ENCODE results near the gene ANXA4.

Gene ANXA4

DNA sequence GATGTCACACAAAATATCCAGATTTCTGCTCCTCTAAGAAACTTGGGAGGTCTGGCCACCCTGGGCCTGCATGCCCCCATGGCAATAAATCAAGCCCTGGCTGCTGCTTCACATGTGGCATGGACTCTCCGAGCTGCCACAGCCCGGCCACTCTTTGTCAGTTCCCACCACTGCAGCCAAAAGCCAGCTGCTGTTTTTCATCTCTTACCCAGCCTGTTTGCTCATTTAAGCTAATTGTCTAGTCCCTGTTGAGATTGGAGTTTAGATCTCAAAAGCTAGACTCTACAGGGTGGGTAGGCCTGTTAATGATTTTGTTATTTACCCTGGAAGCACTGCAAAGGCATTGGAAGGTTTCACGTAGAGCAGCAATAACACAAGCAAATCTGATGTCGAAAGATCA lies 20.9 kb upstream of the ANXA4 start:
- no peaks in the 10 kb centered on the region for H3K36me3 ChIP-seq (ENCODE audit: control insufficient read depth, insufficient read depth, low read length)
- H3K4me3 ChIP-seq (ENCODE audit: low read depth, low read length): no peak overlapping the region
- H3K27me3 ChIP-seq (ENCODE audit: control insufficient read depth, insufficient read depth, low read length): peaks cover 2% of the 10 kb centered on the region; the same call in 1 of the 2 replicates
- H3K27ac ChIP-seq (ENCODE audit: low read depth, low read length): no peak overlapping the region
- peaks cover 33% of the 10 kb centered on the region for H3K4me1 ChIP-seq (ENCODE audit: control insufficient read depth, insufficient read depth, low read length)
- no peaks in the 10 kb centered on the region for H3K9me3 ChIP-seq (ENCODE audit: control insufficient read depth, insufficient read depth, low read length)
- no peak overlapping the region for H3K9ac ChIP-seq (ENCODE audit: low read depth, low read length)

DNA sequence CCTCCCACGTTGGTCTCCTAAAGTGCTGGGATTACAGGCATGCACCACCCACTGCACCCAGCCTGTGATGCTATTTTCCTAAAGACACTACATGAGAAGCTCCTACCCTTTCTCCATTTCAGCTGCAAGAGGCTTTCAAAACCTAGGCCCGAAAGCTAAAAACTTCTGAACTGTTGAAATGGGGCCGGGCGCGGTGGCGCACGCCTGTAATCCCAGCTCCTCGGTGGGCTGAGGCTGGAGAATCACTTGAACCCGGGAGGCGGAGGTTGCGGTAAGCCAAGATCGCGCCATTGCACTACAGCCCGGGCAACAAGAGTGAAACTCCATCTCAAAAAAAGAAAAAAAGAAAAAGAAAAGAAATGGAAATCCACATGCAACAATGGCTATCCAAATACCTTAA lies 18.1 kb upstream of the ANXA4 start:
- Histone ChIP-seq H3K9ac (ENCODE audit: low read depth, low read length) (no peak overlapping the region), H3K4me1 (ENCODE audit: control insufficient read depth, insufficient read depth, low read length) (peaks cover 6% of the 10 kb centered on the region), H3K36me3 (ENCODE audit: control insufficient read depth, insufficient read depth, low read length) (no peaks in the 10 kb centered on the region), H3K27ac (ENCODE audit: low read depth, low read length) (no peak overlapping the region), H3K4me3 (ENCODE audit: low read depth, low read length) (no peak overlapping the region), H3K9me3 (ENCODE audit: control insufficient read depth, insufficient read depth, low read length) (no peaks in the 10 kb centered on the region), H3K27me3 (ENCODE audit: control insufficient read depth, insufficient read depth, low read length) (no peaks in the 10 kb centered on the region)

DNA sequence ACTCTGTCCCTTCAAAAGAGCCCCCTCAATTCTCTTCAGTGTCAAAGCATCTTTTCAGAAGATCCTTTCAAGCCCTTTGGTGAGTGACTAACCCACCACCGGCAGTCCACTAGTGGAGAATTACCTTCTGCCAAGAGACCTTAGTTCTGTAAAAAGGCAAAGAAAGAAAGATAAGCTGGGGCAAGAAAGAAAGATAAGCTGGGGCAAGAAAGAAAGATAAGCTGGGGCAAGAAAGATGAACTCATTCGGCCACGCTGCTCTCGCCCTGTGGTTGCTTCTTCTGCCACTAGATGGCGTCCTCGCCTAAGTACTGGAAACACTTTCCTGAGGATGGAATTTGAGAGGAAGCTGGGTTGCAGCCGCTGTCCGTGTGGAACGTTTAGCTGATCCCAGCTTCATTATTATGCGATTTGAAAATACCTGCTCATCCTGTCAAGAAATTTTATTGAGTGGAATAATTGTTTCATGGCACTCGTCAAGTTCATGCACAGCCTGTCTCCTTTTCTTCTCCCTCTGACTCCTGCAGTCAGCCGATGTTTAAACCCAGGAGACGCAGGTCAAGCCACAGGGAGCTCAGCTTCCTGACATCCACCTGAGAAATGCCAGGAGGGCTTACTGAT lies 17.3 kb upstream of the ANXA4 start:
- Histone ChIP-seq H3K27me3 (ENCODE audit: control insufficient read depth, insufficient read depth, low read length) (no peaks in the 10 kb centered on the region), H3K36me3 (ENCODE audit: control insufficient read depth, insufficient read depth, low read length) (no peaks in the 10 kb centered on the region), H3K9me3 (ENCODE audit: control insufficient read depth, insufficient read depth, low read length) (no peaks in the 10 kb centered on the region), H3K27ac (ENCODE audit: low read depth, low read length) (no peak overlapping the region), H3K9ac (ENCODE audit: low read depth, low read length) (no peak overlapping the region), H3K4me3 (ENCODE audit: low read depth, low read length) (peak overlapping the region; percentile 56), H3K4me1 (ENCODE audit: control insufficient read depth, insufficient read depth, low read length) (peaks cover 5% of the 10 kb centered on the region; the same call in 1 of the 2 replicates)

DNA sequence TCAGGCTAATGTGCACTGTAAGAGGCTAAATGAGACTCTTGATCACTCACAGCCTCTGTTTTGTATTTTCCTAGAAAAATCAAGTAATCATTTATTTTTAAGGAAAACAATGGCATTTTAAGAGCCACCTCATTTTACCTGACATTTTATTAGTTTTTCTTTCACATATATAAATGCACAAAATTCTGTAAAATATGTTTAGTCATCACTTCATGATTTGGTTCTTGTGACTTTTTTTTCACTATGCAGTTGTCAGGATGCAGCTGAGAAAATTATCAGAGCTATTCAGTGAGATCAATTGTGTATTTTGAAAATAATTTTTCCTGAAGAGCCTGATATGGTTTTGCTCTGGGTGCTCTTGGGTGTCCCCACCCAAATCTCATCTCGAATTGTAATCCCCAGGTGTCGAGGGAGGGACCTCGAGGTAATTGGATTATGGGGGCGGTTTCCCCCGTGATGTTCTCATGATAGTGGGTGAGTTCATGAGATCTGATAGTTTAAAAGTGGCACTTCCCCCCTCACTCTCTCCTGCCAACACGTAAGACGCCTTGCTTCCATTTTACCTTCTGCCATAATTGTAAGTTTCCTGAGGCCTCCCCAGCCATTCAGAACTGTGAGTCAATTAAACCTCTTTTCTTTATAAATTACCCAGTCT lies 16.1 kb upstream of the ANXA4 start:
- no peaks in the 10 kb centered on the region for H3K9me3 ChIP-seq (ENCODE audit: control insufficient read depth, insufficient read depth, low read length)
- no peaks in the 10 kb centered on the region for H3K27me3 ChIP-seq (ENCODE audit: control insufficient read depth, insufficient read depth, low read length)
- no peak overlapping the region for H3K4me3 ChIP-seq (ENCODE audit: low read depth, low read length)
- no peak overlapping the region for H3K27ac ChIP-seq (ENCODE audit: low read depth, low read length)
- H3K4me1 ChIP-seq (ENCODE audit: control insufficient read depth, insufficient read depth, low read length): no peaks in the 10 kb centered on the region
- no peaks in the 10 kb centered on the region for H3K36me3 ChIP-seq (ENCODE audit: control insufficient read depth, insufficient read depth, low read length)
- H3K9ac ChIP-seq (ENCODE audit: low read depth, low read length): no peak overlapping the region

DNA sequence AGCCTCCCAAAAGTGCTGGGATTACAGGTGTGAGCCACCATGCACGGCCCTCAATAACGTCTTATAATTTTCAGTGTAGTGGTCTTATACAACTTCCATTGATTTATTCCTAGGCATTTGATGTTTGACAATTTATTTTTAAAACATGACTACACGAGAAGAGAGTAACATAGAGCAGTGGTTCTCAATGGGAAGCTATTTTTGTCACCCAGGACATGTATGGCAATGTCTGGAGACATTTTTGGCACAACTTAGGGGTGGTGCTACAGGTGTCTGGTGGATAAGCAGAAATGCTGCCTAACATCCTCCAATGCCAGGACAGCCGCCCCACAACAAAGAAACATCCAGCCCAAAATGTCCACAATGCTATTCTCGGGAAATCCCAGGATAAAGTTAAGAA lies 12.7 kb upstream of the ANXA4 start:
- no peaks in the 10 kb centered on the region for H3K36me3 ChIP-seq (ENCODE audit: control insufficient read depth, insufficient read depth, low read length)
- no peak overlapping the region for H3K9ac ChIP-seq (ENCODE audit: low read depth, low read length)
- no peaks in the 10 kb centered on the region for H3K27me3 ChIP-seq (ENCODE audit: control insufficient read depth, insufficient read depth, low read length)
- no peaks in the 10 kb centered on the region for H3K9me3 ChIP-seq (ENCODE audit: control insufficient read depth, insufficient read depth, low read length)
- no peaks in the 10 kb centered on the region; the same call in 1 of the 2 replicates for H3K4me1 ChIP-seq (ENCODE audit: control insufficient read depth, insufficient read depth, low read length)
- H3K27ac ChIP-seq (ENCODE audit: low read depth, low read length): no peak overlapping the region
- H3K4me3 ChIP-seq (ENCODE audit: low read depth, low read length): no peak overlapping the region

DNA sequence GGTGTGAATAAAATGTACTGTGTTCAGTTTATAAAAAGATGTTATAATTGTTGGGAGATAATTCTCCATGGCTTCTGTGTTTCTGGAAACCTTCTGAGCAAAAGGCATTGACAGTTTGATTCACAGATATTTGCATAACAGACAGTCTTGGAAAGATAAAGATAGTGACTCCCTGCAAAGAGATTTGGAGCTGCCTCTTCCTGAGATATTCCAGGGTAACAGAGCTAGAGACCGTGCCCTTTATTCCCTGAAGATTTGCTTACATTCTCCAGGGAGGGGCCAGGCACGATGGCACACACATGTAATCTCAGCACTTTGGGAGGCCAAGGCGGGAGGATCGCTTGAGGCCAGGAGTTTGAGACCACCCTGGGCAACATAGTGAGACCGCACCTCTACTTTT lies 12.2 kb upstream of the ANXA4 start:
- Histone ChIP-seq H3K4me3 (ENCODE audit: low read depth, low read length) (no peak overlapping the region), H3K9ac (ENCODE audit: low read depth, low read length) (no peak overlapping the region), H3K4me1 (ENCODE audit: control insufficient read depth, insufficient read depth, low read length) (no peaks in the 10 kb centered on the region; the same call in 1 of the 2 replicates), H3K9me3 (ENCODE audit: control insufficient read depth, insufficient read depth, low read length) (no peaks in the 10 kb centered on the region), H3K27me3 (ENCODE audit: control insufficient read depth, insufficient read depth, low read length) (no peaks in the 10 kb centered on the region), H3K36me3 (ENCODE audit: control insufficient read depth, insufficient read depth, low read length) (no peaks in the 10 kb centered on the region), H3K27ac (ENCODE audit: low read depth, low read length) (no peak overlapping the region)

DNA sequence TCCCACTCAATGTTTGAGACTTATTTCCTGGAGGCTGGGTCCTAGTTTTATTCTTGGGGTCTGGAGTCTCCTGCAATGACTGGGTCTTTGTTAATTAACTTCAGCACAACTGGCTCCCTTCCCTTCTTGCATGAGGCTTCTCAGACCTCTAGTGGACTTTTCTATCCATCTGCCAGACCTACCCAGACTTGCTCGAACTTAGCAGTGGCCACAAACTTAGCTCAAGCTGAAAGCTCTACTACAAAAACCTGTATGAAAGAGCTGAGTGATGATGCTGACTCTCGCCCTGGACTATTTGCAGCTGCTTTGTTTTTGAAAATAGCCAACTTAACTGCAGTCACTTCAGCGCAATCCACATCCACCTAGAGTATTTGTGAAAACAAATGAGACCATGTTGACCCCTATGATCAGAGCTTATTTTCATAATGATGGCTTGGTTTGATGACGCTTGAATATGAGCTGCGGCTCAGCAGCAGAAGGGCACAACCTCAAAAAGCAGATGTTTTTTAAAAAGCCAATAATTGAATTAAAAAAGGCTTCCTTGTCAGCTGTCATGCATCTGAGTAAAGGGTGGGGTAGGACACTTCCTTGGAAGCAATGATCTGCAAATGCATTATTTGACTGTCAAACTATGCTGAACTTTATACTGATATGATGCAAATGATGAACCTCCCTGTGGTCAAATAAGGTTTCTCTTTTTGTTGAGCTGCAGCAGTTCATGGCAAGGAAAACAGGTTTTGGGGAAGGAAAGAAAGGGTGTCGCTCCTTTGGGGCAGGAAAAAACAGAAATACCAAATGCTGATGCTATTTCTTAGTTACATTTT lies 10.6 kb upstream of the ANXA4 start:
- Histone ChIP-seq H3K27ac (ENCODE audit: low read depth, low read length) (no peak overlapping the region), H3K9me3 (ENCODE audit: control insufficient read depth, insufficient read depth, low read length) (no peaks in the 10 kb centered on the region), H3K36me3 (ENCODE audit: control insufficient read depth, insufficient read depth, low read length) (no peaks in the 10 kb centered on the region), H3K4me3 (ENCODE audit: low read depth, low read length) (no peak overlapping the region), H3K4me1 (ENCODE audit: control insufficient read depth, insufficient read depth, low read length) (no peaks in the 10 kb centered on the region; the same call in 1 of the 2 replicates), H3K27me3 (ENCODE audit: control insufficient read depth, insufficient read depth, low read length) (no peaks in the 10 kb centered on the region), H3K9ac (ENCODE audit: low read depth, low read length) (no peak overlapping the region)

DNA sequence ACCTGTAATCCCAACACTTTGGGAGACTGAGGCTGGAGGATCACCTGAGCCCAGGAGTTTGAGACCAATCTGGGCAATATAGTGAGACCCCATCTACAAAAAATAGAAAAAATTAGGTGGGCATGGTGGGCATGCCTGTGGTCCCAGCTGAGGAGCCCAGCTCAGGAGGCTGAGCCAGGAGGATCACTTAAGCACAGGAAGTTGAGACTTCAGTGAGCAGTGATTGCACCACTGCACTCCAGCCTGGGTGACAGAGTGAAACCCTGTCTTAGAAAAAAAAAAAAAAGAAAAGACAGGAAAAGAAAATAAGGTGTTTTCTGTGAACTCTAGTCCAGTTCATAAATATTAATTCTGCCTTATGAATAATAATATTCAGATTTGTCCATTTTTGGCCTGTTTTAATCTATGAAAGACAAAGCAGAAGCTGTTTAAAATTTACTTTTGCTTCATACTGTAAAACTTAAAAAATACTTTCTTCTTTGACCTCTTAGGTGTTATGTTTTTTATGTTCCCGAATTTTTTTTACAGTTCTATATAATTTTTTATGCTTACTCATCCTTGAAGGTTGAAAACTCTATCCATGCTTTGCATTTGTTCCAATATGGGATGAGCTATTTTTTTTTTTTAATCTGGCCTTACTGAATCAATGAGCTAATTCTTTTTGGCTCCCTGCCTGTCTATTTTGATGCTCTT lies 8.4 kb upstream of the ANXA4 start:
- H3K4me3 ChIP-seq (ENCODE audit: low read depth, low read length): no peak overlapping the region
- H3K27ac ChIP-seq (ENCODE audit: low read depth, low read length): no peak overlapping the region
- H3K9me3 ChIP-seq (ENCODE audit: control insufficient read depth, insufficient read depth, low read length): no peaks in the 10 kb centered on the region
- H3K27me3 ChIP-seq (ENCODE audit: control insufficient read depth, insufficient read depth, low read length): no peaks in the 10 kb centered on the region
- H3K36me3 ChIP-seq (ENCODE audit: control insufficient read depth, insufficient read depth, low read length): no peaks in the 10 kb centered on the region
- no peaks in the 10 kb centered on the region; the same call in 1 of the 2 replicates for H3K4me1 ChIP-seq (ENCODE audit: control insufficient read depth, insufficient read depth, low read length)
- H3K9ac ChIP-seq (ENCODE audit: low read depth, low read length): no peak overlapping the region

DNA sequence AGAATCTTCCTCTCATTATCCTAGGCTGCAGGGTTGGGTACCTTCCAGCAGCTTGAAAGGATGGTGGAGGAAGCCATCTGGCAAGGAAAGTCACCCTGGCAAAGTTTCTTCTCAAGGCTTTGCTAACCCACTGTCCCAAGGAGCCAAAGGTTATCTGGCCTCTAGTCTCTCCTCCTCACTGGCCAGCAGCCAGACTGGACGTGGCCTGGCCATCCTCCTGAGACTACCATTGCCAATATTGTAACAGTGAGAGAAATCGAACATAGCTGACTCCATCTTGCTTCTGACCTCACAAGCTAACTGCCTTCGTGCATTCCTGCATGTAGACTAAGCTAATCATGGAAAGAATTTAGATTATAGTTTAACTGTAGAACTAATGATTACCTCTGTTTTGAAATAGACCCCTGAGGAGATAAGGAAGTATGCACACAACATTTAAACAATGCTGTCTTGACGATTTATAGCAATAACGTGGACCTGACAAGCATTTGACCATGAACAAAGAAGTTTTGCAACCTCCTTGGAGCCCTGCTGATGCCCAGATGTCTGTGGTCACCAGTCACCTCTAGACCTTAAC lies 7.8 kb upstream of the ANXA4 start:
- no peaks in the 10 kb centered on the region for H3K36me3 ChIP-seq (ENCODE audit: control insufficient read depth, insufficient read depth, low read length)

DNA sequence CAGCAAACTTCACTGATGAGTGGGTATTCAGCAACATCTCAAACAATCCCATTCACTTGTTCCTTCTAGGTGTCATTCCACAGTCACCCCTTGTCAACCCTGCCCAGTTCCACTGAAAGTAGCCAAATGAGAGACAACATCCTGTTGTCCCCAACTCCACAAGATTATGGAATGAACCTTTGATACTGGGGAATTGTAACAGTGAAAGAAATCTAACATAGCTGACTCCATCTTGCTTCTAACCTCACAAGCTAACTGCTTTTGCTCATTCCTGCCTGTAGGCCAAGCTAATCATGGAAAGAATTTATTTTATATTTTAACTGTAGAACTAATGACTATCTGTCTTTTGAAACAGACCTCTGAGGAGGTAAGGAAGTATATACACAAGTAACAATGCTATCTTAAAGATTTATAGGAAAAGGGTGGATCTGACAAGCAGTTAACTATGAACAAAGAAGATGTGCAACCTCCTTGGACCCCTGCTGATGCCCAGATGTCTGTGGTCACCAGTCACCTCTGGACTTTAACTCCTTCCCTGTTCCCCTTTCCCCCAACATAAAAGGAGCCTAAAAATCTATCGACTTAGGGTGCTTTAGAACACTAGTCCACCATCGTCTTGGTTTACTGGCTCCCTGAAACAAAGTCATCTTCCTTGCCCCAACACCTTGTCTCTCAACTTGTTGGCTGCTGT lies 6.9 kb upstream of the ANXA4 start:
- Histone ChIP-seq H3K36me3 (ENCODE audit: control insufficient read depth, insufficient read depth, low read length) (no peaks in the 10 kb centered on the region), H3K27me3 (ENCODE audit: control insufficient read depth, insufficient read depth, low read length) (no peaks in the 10 kb centered on the region), H3K9me3 (ENCODE audit: control insufficient read depth, insufficient read depth, low read length) (no peaks in the 10 kb centered on the region), H3K4me1 (ENCODE audit: control insufficient read depth, insufficient read depth, low read length) (no peaks in the 10 kb centered on the region; the same call in 1 of the 2 replicates), H3K9ac (ENCODE audit: low read depth, low read length) (no peak overlapping the region), H3K4me3 (ENCODE audit: low read depth, low read length) (no peak overlapping the region), H3K27ac (ENCODE audit: low read depth, low read length) (no peak overlapping the region)

More for the DNA sequence above, 7.8 kb upstream of the ANXA4 start:
- Histone ChIP-seq H3K27me3 (ENCODE audit: control insufficient read depth, insufficient read depth, low read length) (no peaks in the 10 kb centered on the region), H3K4me3 (ENCODE audit: low read depth, low read length) (no peak overlapping the region), H3K27ac (ENCODE audit: low read depth, low read length) (no peak overlapping the region), H3K9ac (ENCODE audit: low read depth, low read length) (no peak overlapping the region), H3K4me1 (ENCODE audit: control insufficient read depth, insufficient read depth, low read length) (no peaks in the 10 kb centered on the region; the same call in 1 of the 2 replicates), H3K9me3 (ENCODE audit: control insufficient read depth, insufficient read depth, low read length) (no peaks in the 10 kb centered on the region)
